ENCODE data around the gene MRPS16.

Gene MRPS16

GRCh38 chr10:73239908-73240307 is 12.5 kb downstream of the MRPS16 start:
- no peak for DNase-seq (ENCODE audit: low spot score)

DNA sequence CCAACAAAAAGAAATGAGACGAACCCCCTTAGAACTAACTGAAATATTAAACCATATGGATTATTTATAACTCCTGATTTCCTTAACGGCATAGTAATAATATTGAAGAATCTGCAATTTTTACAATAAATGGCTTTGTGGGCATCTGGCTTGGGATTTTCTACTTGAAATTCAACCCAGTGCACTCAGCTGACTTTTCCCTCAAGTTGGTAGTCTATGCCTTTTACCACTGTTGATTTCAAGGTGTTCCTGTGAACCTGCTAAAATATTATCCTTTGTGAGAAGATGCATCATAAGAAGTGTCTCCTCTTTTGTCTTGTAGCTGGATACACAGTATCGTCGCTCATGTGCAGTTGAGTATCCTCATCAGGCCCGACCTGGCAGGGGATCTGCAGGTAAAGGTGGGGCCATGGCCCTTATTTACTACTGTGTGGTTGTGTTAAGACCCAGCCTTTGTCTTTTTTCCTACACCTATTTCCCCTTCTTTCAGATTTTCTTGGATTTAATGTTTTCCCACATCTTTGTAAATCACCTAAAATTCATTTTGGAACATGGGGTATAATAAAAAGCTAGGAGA is 13.4 kb downstream of the MRPS16 start:
- no peak for DNase-seq (ENCODE audit: low spot score)

GRCh38 chr10:73234695-73235094 is 17.7 kb downstream of the MRPS16 start:
- DNase-seq (ENCODE audit: low spot score), result no peak

DNA sequence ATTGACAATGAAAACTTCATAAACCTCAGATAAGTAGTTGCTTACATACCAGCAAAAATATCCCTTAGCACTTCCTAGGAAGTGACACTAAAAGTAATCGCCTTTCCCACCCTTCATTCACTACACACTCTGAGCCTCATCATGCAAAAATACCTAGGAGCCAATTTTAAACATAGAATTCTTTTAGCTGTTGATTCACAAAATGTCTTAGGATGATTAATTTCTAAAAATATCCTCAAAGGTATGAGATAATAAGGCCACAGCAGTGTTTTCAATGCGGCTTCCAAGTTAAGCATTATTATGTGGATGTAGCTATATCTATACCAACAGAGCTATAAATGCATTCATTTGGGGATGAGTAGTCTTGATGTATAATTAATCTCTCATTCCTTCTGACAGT is 18.6 kb downstream of the MRPS16 start:
- no peak for DNase-seq (ENCODE audit: low spot score)

DNA sequence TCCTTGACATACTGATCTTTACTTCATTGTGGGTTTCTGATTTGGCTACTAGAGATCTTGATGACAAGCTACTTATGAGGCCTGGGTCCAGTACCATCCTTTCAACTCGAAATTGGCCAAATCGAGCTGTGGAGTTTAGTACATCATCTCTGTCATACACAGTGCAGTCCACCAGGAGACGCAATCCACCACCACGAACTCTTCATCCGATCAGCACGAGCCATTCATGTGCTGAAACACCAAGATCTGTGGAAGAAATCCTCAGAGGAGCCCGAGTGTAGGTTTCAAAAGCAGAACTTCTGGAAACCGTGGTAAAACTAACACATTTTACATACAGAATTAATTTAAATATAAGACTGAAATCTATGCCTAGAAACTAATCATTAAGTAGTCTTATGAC is 19.6 kb downstream of the MRPS16 start:
- DNase-seq (ENCODE audit: low spot score), result no peak

DNA sequence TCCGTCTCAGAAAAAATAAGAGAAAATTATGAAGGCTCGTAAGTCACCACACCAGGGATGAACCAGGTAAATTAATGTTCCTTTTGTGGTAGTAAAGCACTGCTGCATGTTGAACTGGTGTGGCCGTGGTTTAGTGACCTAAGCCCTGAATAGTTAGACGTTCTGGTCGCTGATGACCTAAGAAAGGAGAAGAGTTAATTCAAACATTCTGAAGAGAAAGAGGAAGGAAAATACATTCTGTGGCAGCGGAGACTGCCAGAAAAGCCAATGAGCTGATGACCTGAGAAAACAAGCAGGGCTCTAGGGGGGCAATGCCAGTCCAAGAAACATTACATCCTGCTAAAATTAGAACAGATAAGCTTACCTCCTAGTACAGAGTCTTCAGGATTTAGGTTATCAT is 22.9 kb downstream of the MRPS16 start:
- DNase-seq (ENCODE audit: low spot score), result no peak

DNA sequence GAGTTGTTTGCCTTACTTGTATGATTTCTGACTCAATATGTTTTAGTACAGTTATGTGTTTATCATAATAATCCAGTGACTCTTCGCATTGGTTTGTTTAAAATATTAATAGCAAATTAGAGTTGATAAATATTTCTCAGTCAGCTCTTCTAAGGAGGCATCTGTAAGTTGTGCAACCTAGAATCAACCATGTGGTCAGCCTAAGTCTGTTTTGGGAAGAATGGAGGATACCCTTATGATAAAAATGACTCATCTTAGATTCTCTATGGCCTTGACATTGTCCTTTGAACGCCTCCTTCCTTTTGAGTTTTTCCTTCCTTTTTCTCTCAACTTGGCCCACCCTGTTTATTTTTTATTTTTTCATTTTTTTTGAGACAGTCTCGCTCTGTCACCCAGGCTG is 24.2 kb downstream of the MRPS16 start:
- DNase-seq (ENCODE audit: low spot score), result no peak

- DNase-seq (ENCODE audit: low spot score), result no peak
Measured at GRCh38 chr10:73226663-73227062, 25.8 kb downstream of the MRPS16 start.

DNA sequence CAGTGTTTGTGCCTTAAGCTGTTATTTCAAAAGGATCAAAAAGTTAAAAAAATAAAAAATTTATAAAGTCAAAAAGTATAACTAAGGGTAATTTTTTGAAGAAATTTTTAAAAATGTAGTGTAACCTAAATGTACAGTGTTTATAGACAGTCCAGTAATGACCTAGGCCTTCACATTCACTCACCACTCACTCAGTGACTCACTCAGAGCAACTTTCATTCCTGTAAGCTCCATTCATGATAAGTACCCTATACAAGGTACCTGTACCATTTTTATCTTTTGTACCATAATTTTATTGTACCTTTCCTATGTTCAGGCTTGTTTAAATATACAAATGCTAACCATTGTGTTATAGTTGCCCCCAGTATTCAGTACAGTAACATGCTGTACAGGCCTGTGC is 26.9 kb downstream of the MRPS16 start:
- no peak for DNase-seq (ENCODE audit: low spot score)

GRCh38 chr10:73220989-73221388 is 31.5 kb downstream of the MRPS16 start:
- no peak for DNase-seq (ENCODE audit: low spot score)

DNA sequence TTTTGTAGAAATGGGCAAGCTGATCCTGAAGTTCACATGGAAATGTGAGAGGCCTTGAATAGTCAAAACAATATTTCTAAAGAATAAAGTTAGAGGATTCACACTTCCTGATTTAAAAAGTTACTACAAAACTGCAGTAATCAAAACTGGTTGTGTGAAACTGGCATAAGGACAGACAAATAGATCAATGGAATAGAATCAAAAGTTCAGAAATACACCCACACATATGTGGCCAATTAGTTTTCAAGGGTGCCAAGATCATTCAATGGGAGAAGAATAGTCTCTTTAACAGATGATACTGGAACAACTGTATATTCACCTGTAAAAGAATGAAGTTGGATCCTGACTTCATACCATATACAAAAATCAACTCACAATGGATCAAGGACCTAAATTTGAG is 33.1 kb downstream of the MRPS16 start:
- no peak for DNase-seq (ENCODE audit: low spot score)

GRCh38 chr10:73218431-73219191 is 33.8 kb downstream of the MRPS16 start:
- no peak for DNase-seq (ENCODE audit: low spot score)

DNA sequence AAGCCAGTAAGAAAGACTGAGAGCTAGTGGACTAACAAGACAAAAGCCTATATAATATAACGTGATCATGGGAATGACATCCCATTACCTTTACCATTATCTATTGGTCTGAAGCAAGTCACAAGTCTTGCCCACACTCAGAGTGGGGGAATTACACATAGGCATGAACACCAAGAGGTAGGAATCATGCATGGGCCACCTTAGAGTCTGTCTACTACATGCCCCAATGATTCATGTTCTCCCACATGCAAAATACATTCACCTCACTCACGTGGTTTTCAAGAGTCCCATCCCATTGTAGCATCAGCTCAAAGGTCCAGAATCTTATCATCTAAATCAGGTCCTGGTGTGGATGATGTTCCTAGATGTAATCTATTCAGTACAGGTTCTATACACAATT is 34.8 kb downstream of the MRPS16 start:
- DNase-seq (ENCODE audit: low spot score), result no peak

- DNase-seq (ENCODE audit: low spot score), result no peak
Measured at GRCh38 chr10:73215749-73216148, 36.7 kb downstream of the MRPS16 start.

GRCh38 chr10:73211106-73211811 is 41.2 kb downstream of the MRPS16 start:
- DNase-seq (ENCODE audit: low spot score), result no peak

DNA sequence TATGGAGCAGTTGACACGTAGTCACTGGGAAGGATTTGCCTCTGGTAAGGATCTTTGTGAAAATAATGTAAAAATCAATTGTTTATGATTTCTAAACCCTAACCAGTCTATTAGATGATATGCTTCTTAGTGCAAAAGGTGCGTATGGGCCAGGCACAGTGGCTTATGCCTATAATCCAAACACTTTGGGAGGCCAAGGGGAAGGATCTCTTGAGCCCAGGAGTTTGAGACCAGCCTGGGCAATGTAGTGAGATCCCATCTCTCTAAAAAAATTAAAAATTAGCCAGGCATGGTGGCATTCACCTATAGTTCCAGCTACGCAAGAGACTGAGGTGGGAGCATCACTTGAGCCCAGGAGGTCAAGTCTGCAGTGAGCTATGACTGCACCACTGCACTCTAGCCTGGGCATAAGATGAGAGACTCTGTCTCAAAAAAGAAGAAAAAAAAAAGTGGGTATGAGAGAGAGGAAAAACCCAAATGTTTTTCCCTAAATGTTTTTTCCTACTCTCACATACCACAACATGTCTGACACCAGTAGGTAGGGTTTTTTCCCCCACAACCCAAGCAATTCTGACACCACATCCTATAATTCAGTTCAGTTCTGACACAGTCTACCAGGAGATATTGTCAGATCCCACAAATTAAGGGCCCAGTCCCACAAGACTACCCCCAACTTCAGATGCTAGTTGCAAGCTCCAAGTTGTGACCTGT is 41.9 kb downstream of the MRPS16 start:
- no peak for DNase-seq (ENCODE audit: low spot score)

DNA sequence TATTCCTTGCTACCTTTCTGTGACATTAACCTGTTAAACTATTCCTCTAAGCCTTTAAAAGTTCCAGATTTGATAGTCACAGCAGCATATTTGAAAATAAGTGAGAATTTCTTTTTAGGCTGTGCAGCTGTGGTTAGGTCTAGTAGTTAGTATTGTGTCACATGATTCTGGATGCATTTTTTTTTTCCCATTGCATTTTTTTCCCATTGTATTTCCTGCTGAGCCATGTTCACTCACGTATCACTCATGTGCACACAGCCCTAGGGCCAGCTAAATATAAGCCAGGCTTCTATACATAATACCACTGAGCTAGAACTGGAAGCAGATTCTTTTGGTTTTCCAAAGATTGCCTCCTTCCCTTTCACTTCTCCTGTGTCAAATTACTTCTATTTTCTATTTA is 42.7 kb downstream of the MRPS16 start:
- no peak for DNase-seq (ENCODE audit: low spot score)

- no peak for DNase-seq (ENCODE audit: low spot score)
Measured at GRCh38 chr10:73207883-73208282, 44.6 kb downstream of the MRPS16 start.

- DNase-seq (ENCODE audit: low spot score), result no peak
Measured at GRCh38 chr10:73206385-73206784, 46.1 kb downstream of the MRPS16 start.

DNA sequence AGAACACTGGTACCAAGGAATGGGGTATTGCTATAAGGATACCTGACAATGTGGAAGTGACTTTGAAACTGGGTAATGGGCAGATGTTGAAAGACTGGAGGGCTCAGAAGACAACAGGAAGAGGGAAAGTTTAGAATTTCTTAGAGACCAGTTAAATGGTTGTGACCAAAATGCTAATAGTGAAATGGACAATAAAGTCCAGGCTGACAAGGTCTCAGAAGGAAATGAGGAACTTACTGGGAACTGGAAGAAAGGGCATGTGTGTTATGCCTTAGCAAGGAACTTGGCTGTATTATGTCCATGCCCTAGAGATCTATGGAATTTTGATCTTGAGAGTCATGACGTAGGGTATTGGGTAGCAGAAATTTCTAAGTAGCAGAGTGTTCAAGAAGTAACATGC is 46.6 kb downstream of the MRPS16 start:
- DNase-seq (ENCODE audit: low spot score), result no peak

- no peak for DNase-seq (ENCODE audit: low spot score)
Measured at GRCh38 chr10:73205081-73205480, 47.4 kb downstream of the MRPS16 start.
